Transverse colon (tissue), 4 donors: Measurements from ENCODE around the gene ANKEF1. TPM values are rescaled to one million over a fixed set of nuclear protein-coding genes. Genes with fewer than 3 reads are reported as not detected.
"Not testable (repeated sequence)": the region's sequence is repeated elsewhere in the genome, so short reads cannot be mapped to it uniquely, and the experiment has no call there.

ENCODE experiments used
- DNase-seq: peaks from one replicate; pipeline ENCODE4 v3.0.0-alpha.2; 2019
- H3K27ac ChIP-seq, 4 donors: fragments of 200-600 bp; sonication (generic); 2 replicates each; pipeline ENCODE4 v1.5.1; 2016 to 2018; ENCODE audit warnings: inconsistent platforms in 4 of 4
- H3K27me3 ChIP-seq: fragments of 200-600 bp; sonication (generic); 2 replicates; pipeline ENCODE4 v1.5.1; 2017; ENCODE audit warnings: inconsistent platforms
- H3K36me3 ChIP-seq, 4 donors: fragments of 200-600 bp; sonication (generic); 2 replicates each; pipeline ENCODE4 v1.5.1; 2017 to 2019; ENCODE audit warnings: inconsistent platforms in 4 of 4
- H3K4me1 ChIP-seq, 4 donors: fragments of 200-600 bp; sonication (generic); 2 replicates each; pipeline ENCODE4 v1.5.1; 2017 to 2020; ENCODE audit warnings: inconsistent platforms in 4 of 4
- H3K4me3 ChIP-seq, 4 donors: fragments of 200-600 bp; sonication (generic); 1 replicate in 1 of 4; 2 replicates in 3 of 4; pipeline versions ENCODE4 v1.5.1 to v1.6.1; 2017 to 2019; ENCODE audit warnings: inconsistent platforms in 4 of 4
- H3K9me3 ChIP-seq, 2 donors: fragments of 200-600 bp; sonication (generic); 2 replicates each; pipeline ENCODE4 v1.5.1; 2017 to 2019; ENCODE audit warnings: inconsistent platforms in 2 of 2
- CTCF ChIP-seq, 5 experiments: fragments of 200-600 bp in 3 of 5; fragments of 450-650 bp in 2 of 5; sonication (generic) in 3 of 5; IDR thresholded peaks; 1 replicate in 2 of 5; 2 replicates in 3 of 5; pipeline ENCODE4 v1.5.1; 2016 to 2017; ENCODE audit warnings: antibody characterized with exemption in 5 of 5, inconsistent platforms in 3 of 5, mild to moderate bottlenecking in 2 of 5, moderate library complexity in 1 of 5
- EP300 ChIP-seq: sonication (generic); formaldehyde crosslinking; IDR thresholded peaks from one replicate; pipeline ENCODE4 v1.6.1; 2017; ENCODE audit warnings: antibody characterized with exemption, low read depth
- POLR2A ChIP-seq: fragments of 450-650 bp; IDR thresholded peaks from one replicate; pipeline ENCODE4 v1.6.1; 2016; ENCODE audit warnings: antibody characterized with exemption, mild to moderate bottlenecking, moderate library complexity
- POLR2AphosphoS5 ChIP-seq, 3 donors: sonication (generic); formaldehyde crosslinking; IDR thresholded peaks; one replicate each; pipeline ENCODE4 v1.6.1; 2016; ENCODE audit warnings: antibody characterized with exemption in 3 of 3
- WGBS, 2 donors: methylation state at CpG; one replicate each; pipeline ENCODE4 v1.1.5; 2018; ENCODE audit warnings: low coverage in 1 of 2; 5-methylcytosine and 5-hydroxymethylcytosine counted together
- in situ Hi-C, 4 donors: fragments of 200-750 bp; cut with MboI; loops; one replicate each; pipeline versions ENCODE4 v1.15.0 to v1.15.1; 2017; ENCODE audit warnings: low sequenced_read_pairs in 3 of 4, low pct_ligation_motif_present in 1 of 4, low pct_unique_long_range_greater_than_20kb in 1 of 4
- intact Hi-C: fragments of 100-400 bp; cut with DNase I; formaldehyde crosslinking; loops from one replicate; pipeline ENCODE4 v1.15.1; 2023; ENCODE audit warnings: low total_unique reads
- total RNA-seq, 4 donors: library from RNA; depleted of rRNA; stranded (reverse); fragments of >200 nt; gene quantifications; one replicate each; pipeline ENCODE4 v1.1.0, GENCODE V29; 2016

Gene ANKEF1
- total RNA-seq, 4 donors from 2014 or later: 0.60 to 5.6 (median 4.7) TPM

- in situ Hi-C loops (no loop called here), intact Hi-C loops (no loop called here)
- no peak overlapping the region for H3K27ac ChIP-seq
- TF ChIP-seq EP300 (no peak), POLR2A (no peak), POLR2AphosphoS5 (IDR thresholded peaks at IDR 0.05) (no peak), CTCF (IDR thresholded peaks at IDR 0.05) (no peak)
- no peaks in the 10 kb centered on the region for H3K9me3 ChIP-seq
- H3K36me3 ChIP-seq: no peaks in the 10 kb centered on the region
- H3K4me3 ChIP-seq: peak overlapping the region in 2 of 4 donors; percentile 53 to 79
- no peaks in the 10 kb centered on the region for H3K27me3 ChIP-seq
- no peak for DNase-seq
- 50 to 88% methylated on average over 3 to 5 of the region's 5 CpGs for WGBS, 2 donors
- H3K4me1 ChIP-seq: peaks cover 0 to 12% (median 5%) of the 10 kb centered on the region in 4 donors
These were observed 709 bp upstream of the ANKEF1 start for GRCh38 chr20:10033905-10034650.

- in situ Hi-C loops, H3K4me3 ChIP-seq, DNase-seq, H3K9me3 ChIP-seq, H3K27ac ChIP-seq, H3K27me3 ChIP-seq, intact Hi-C loops, H3K36me3 ChIP-seq: not testable (repeated sequence)
- 97 to 100% methylated on average over 2 to 8 of the region's 8 CpGs for WGBS, 2 donors
- H3K4me1 ChIP-seq: peaks cover 0 to 12% (median 5%) of the 10 kb centered on the region in 4 donors
These were observed 1.5 kb downstream of the ANKEF1 start for GRCh38 chr20:10036321-10036720.

GRCh38 chr20:10040070-10040975 is 5.5 kb downstream of the ANKEF1 start:
- no peak for DNase-seq
- no peak overlapping the region for H3K4me3 ChIP-seq
- no peaks in the 10 kb centered on the region for H3K9me3 ChIP-seq
- WGBS, 2 donors: 78 to 80% methylated on average over 4 to 5 of the region's 5 CpGs
- in situ Hi-C loops: no loop called here
- no peak overlapping the region for H3K27ac ChIP-seq
- no peaks in the 10 kb centered on the region for H3K36me3 ChIP-seq
- intact Hi-C loops: no loop called here
- H3K4me1 ChIP-seq: peaks cover 0 to 4% (median 1%) of the 10 kb centered on the region in 4 donors
- TF ChIP-seq CTCF (IDR thresholded peaks at IDR 0.05): no peak
- no peak for TF ChIP-seq EP300
- TF ChIP-seq POLR2A: no peak
- TF ChIP-seq POLR2AphosphoS5 (IDR thresholded peaks at IDR 0.05): no peak
- no peaks in the 10 kb centered on the region for H3K27me3 ChIP-seq

- H3K9me3 ChIP-seq: no peaks in the 10 kb centered on the region
- H3K4me1 ChIP-seq: no peaks in the 10 kb centered on the region
- in situ Hi-C loops: no loop called here
- H3K4me3 ChIP-seq: no peak overlapping the region
- DNase-seq: no peak
- no peak overlapping the region for H3K27ac ChIP-seq
- no peaks in the 10 kb centered on the region for H3K27me3 ChIP-seq
- TF ChIP-seq CTCF (IDR thresholded peaks at IDR 0.05) (no peak), EP300 (no peak), POLR2A (no peak), POLR2AphosphoS5 (IDR thresholded peaks at IDR 0.05) (no peak)
- H3K36me3 ChIP-seq: no peaks in the 10 kb centered on the region
- intact Hi-C loops: no loop called here
- WGBS, 2 donors: 67 to 74% methylated on average over 3 of the region's 3 CpGs
These were observed 7.3 kb downstream of the ANKEF1 start for GRCh38 chr20:10042086-10042485.
